Prostate gland (tissue), 2 donors: ENCODE data around the gene EFS.
A peak's percentile ranks its signal among the peaks of the same experiment; 100 is the strongest.

Source experiments
- CTCF ChIP-seq, 4 experiments: fragments of 200-600 bp in 2 of 4; fragments of 450-650 bp in 2 of 4; sonication (generic) in 2 of 4; IDR thresholded peaks; 1 replicate in 3 of 4; 2 replicates in 1 of 4; pipeline ENCODE4 v1.5.1; 2016 to 2019; ENCODE audit warnings: antibody characterized with exemption in 4 of 4, mild to moderate bottlenecking in 2 of 4, moderate library complexity in 2 of 4
- POLR2AphosphoS5 ChIP-seq: sonication (generic); formaldehyde crosslinking; IDR thresholded peaks from one replicate; pipeline ENCODE4 v1.6.1; 2017; ENCODE audit warnings: antibody characterized with exemption

- TF ChIP-seq POLR2AphosphoS5 (peak; percentile 73), CTCF (IDR thresholded peaks at IDR 0.05) (peak in 2 of 4 experiments; percentile 9 to 17)
Observed at GRCh38 chr14:23306412-23307145, 58.4 kb downstream of the EFS start, which contains the start of gene BCL2L2.
